Progenitor cell of endocrine pancreas (in vitro differentiated cells): ENCODE measurements around the gene DRAM1. TPM values are rescaled to one million over a fixed set of nuclear protein-coding genes. Genes with fewer than 3 reads are reported as not detected.
A peak's percentile ranks its signal among the peaks of the same experiment; 100 is the strongest.
"Not testable (repeated sequence)": the region's sequence is repeated elsewhere in the genome, so short reads cannot be mapped to it uniquely, and the experiment has no call there.

Source experiments
- DNase-seq: peaks from one replicate; pipeline ENCODE4 v3.0.0; 2021; ENCODE audit warnings: low spot score; ENCODE audit not compliant: unreplicated experiment
- H3K27ac Mint-ChIP-seq: 2 replicates; pipeline ENCODE4 v1.8.0; 2021; ENCODE audit warnings: mild to moderate bottlenecking, moderate library complexity, mixed read lengths
- H3K27me3 Mint-ChIP-seq: 2 replicates; pipeline ENCODE4 v1.8.0; 2021; ENCODE audit warnings: mixed read lengths
- H3K36me3 Mint-ChIP-seq: 2 replicates; pipeline ENCODE4 v1.8.0; 2022; ENCODE audit warnings: mixed read lengths; ENCODE audit not compliant: insufficient read depth
- H3K4me1 Mint-ChIP-seq: 2 replicates; pipeline ENCODE4 v1.8.0; 2021; ENCODE audit warnings: low read depth, mixed read lengths
- H3K4me3 Mint-ChIP-seq: 2 replicates; pipeline ENCODE4 v1.8.0; 2021; ENCODE audit warnings: low read depth, mild to moderate bottlenecking, moderate library complexity, mixed read lengths
- H3K9me3 Mint-ChIP-seq: 2 replicates; pipeline ENCODE4 v1.8.0; 2021; ENCODE audit warnings: low read depth, mixed read lengths
- CTCF ChIP-seq: fragments of 200-600 bp; sonication (generic); IDR thresholded peaks from one replicate; pipeline ENCODE4 v1.5.0; 2021; ENCODE audit warnings: antibody characterized with exemption, mild to moderate bottlenecking; ENCODE audit not compliant: unreplicated experiment
- total RNA-seq: library from RNA; stranded (reverse); gene quantifications from 2 replicates; pipeline ENCODE4 v1.2.1, GENCODE V29; 2021

DRAM1 gene
- total RNA-seq, 1 donor from 2014 or later = 3.8 TPM

GRCh38 chr12:101862245-101862644 is 15.1 kb upstream of the DRAM1 start:
- no peak for DNase-seq
- peaks cover 6% of the 10 kb centered on the region for H3K9me3 Mint-ChIP-seq
- H3K36me3 Mint-ChIP-seq = no peaks in the 10 kb centered on the region
- no peak for TF ChIP-seq CTCF
- no peak overlapping the region for H3K27ac Mint-ChIP-seq
- H3K4me3 Mint-ChIP-seq = no peak overlapping the region
- no peaks in the 10 kb centered on the region for H3K4me1 Mint-ChIP-seq
- peaks cover 3% of the 10 kb centered on the region for H3K27me3 Mint-ChIP-seq

GRCh38 chr12:101863981-101864380 is 13.4 kb upstream of the DRAM1 start:
- H3K27ac Mint-ChIP-seq = no peak overlapping the region

GRCh38 chr12:101866615-101867373 is 10.6 kb upstream of the DRAM1 start:
- DNase-seq = no peak
- peak overlapping the region; percentile 62 for H3K27ac Mint-ChIP-seq
- peaks cover 6% of the 10 kb centered on the region for H3K9me3 Mint-ChIP-seq
- H3K4me1 Mint-ChIP-seq = no peaks in the 10 kb centered on the region
- H3K27me3 Mint-ChIP-seq = peaks cover 3% of the 10 kb centered on the region
- no peak for TF ChIP-seq CTCF
- no peak overlapping the region for H3K4me3 Mint-ChIP-seq
- H3K36me3 Mint-ChIP-seq = no peaks in the 10 kb centered on the region

More at GRCh38 chr12:101863981-101864380, 13.4 kb upstream of the DRAM1 start:
- Mint-ChIP-seq H3K9me3 (peaks cover 6% of the 10 kb centered on the region), H3K4me1 (no peaks in the 10 kb centered on the region), H3K27me3 (peaks cover 3% of the 10 kb centered on the region), H3K36me3 (no peaks in the 10 kb centered on the region), H3K4me3 (no peak overlapping the region)
- DNase-seq = no peak
- no peak for TF ChIP-seq CTCF

GRCh38 chr12:101867619-101868018 is 9.8 kb upstream of the DRAM1 start:
- not testable (repeated sequence) for H3K4me3 Mint-ChIP-seq, H3K4me1 Mint-ChIP-seq, H3K9me3 Mint-ChIP-seq, DNase-seq, H3K36me3 Mint-ChIP-seq, H3K27me3 Mint-ChIP-seq, H3K27ac Mint-ChIP-seq

- TF ChIP-seq CTCF = no peak
- Mint-ChIP-seq H3K36me3 (no peaks in the 10 kb centered on the region), H3K4me1 (no peaks in the 10 kb centered on the region), H3K27ac (no peak overlapping the region), H3K27me3 (peaks cover 5% of the 10 kb centered on the region), H3K9me3 (no peaks in the 10 kb centered on the region), H3K4me3 (no peak overlapping the region)
- DNase-seq = no peak
Measured at GRCh38 chr12:101870925-101871324, 6.5 kb upstream of the DRAM1 start.

- H3K27me3 Mint-ChIP-seq = peaks cover 18% of the 10 kb centered on the region
- DNase-seq = no peak
- H3K4me1 Mint-ChIP-seq = peaks cover 3% of the 10 kb centered on the region
- no peaks in the 10 kb centered on the region for H3K36me3 Mint-ChIP-seq
- H3K9me3 Mint-ChIP-seq = no peaks in the 10 kb centered on the region
- H3K27ac Mint-ChIP-seq = no peak overlapping the region
- no peak overlapping the region for H3K4me3 Mint-ChIP-seq
- no peak for TF ChIP-seq CTCF
Measured at GRCh38 chr12:101875162-101875561, 2.2 kb upstream of the DRAM1 start.
